ENCODE data around the gene PCBP2.

DNA sequence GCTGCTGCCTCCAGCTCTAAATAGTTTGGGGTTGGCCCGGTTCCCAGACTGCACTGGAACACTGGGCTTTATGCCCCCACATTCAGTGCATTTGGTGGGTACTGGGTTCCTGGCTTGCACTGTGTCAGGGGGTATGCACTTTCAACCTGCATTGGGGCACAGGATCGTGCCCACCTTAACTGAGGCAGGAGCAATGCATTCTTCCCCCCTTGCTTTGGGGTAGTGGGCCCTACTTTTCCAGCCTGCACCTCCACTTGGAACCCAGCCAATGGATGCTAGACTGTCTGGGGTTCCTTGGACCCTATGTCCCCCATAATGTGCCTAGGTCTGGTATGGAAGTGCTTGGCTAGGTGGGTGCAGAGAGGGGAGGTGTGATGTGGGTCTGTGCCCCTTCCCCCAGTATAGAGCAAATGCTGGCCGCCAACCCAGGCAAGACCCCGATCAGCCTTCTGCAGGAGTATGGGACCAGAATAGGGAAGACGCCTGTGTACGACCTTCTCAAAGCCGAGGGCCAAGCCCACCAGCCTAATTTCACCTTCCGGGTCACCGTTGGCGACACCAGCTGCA is 49.8 kb downstream of the PCBP2 start:
- TF ChIP-seq POLR2A (IDR thresholded peaks at IDR 0.05; ENCODE audit: borderline replicate concordance, extremely low read depth, insufficient read depth, insufficient read length) (peak; percentile 16), POLR2AphosphoS5 (IDR thresholded peaks at IDR 0.05; ENCODE audit: low read depth, low read length) (peak; percentile 2; the same call in 1 of the 2 replicates), JUND (IDR thresholded peaks at IDR 0.05) (no peak), YY1 (IDR thresholded peaks at IDR 0.05; ENCODE audit: extremely low read depth, insufficient replicate concordance, low read depth, low read length) (no peak), REST (IDR thresholded peaks at IDR 0.05; ENCODE audit: low read depth) (no peak), EZH2 (IDR thresholded peaks at IDR 0.05) (no peak), SIN3A (IDR thresholded peaks at IDR 0.05; ENCODE audit: low read depth) (no peak), ZNF274 (IDR thresholded peaks at IDR 0.05; ENCODE audit: low read depth, low read length) (no peak), EGR1 (IDR thresholded peaks at IDR 0.05; ENCODE audit: low read depth) (no peak)
- TF ChIP-seq, protein P1, sequence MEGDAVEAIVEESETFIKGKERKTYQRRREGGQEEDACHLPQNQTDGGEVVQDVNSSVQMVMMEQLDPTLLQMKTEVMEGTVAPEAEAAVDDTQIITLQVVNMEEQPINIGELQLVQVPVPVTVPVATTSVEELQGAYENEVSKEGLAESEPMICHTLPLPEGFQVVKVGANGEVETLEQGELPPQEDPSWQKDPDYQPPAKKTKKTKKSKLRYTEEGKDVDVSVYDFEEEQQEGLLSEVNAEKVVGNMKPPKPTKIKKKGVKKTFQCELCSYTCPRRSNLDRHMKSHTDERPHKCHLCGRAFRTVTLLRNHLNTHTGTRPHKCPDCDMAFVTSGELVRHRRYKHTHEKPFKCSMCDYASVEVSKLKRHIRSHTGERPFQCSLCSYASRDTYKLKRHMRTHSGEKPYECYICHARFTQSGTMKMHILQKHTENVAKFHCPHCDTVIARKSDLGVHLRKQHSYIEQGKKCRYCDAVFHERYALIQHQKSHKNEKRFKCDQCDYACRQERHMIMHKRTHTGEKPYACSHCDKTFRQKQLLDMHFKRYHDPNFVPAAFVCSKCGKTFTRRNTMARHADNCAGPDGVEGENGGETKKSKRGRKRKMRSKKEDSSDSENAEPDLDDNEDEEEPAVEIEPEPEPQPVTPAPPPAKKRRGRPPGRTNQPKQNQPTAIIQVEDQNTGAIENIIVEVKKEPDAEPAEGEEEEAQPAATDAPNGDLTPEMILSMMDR (IDR thresholded peaks at IDR 0.05 in 2 of 3, conservative IDR thresholded peaks at IDR 0.05 in 1 of 3; ENCODE audit: borderline replicate concordance in 1 of 3, insufficient read depth in 1 of 3, low read depth in 2 of 3, low read length in 2 of 3): no peak
- TF ChIP-seq, protein P2, sequence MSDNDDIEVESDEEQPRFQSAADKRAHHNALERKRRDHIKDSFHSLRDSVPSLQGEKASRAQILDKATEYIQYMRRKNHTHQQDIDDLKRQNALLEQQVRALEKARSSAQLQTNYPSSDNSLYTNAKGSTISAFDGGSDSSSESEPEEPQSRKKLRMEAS (IDR thresholded peaks at IDR 0.05): no peak
- TF ChIP-seq, protein P3, sequence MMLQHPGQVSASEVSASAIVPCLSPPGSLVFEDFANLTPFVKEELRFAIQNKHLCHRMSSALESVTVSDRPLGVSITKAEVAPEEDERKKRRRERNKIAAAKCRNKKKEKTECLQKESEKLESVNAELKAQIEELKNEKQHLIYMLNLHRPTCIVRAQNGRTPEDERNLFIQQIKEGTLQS (IDR thresholded peaks at IDR 0.05): no peak
